Esophagus squamous epithelium (tissue), 4 donors: Measurements from ENCODE around the gene RHOBTB1.

Experiments used
- POLR2A ChIP-seq, 4 donors: fragments of 450-650 bp; IDR thresholded peaks; one replicate each; pipeline ENCODE4 v1.6.1; 2017; ENCODE audit warnings: antibody characterized with exemption in 4 of 4, mild to moderate bottlenecking in 4 of 4, moderate library complexity in 3 of 4
- TF ChIP-seq, protein P1 (sequence below), 6 experiments: fragments of 450-650 bp in 4 of 6; fragments of 200-600 bp in 2 of 6; sonication (generic) in 2 of 6; IDR thresholded peaks; one replicate each; pipeline ENCODE4 v1.5.1; 2016 to 2019; ENCODE audit warnings: antibody characterized with exemption in 6 of 6, mild to moderate bottlenecking in 4 of 6, moderate library complexity in 4 of 6

- TF ChIP-seq, protein P1, sequence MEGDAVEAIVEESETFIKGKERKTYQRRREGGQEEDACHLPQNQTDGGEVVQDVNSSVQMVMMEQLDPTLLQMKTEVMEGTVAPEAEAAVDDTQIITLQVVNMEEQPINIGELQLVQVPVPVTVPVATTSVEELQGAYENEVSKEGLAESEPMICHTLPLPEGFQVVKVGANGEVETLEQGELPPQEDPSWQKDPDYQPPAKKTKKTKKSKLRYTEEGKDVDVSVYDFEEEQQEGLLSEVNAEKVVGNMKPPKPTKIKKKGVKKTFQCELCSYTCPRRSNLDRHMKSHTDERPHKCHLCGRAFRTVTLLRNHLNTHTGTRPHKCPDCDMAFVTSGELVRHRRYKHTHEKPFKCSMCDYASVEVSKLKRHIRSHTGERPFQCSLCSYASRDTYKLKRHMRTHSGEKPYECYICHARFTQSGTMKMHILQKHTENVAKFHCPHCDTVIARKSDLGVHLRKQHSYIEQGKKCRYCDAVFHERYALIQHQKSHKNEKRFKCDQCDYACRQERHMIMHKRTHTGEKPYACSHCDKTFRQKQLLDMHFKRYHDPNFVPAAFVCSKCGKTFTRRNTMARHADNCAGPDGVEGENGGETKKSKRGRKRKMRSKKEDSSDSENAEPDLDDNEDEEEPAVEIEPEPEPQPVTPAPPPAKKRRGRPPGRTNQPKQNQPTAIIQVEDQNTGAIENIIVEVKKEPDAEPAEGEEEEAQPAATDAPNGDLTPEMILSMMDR (IDR thresholded peaks at IDR 0.05) = no peak
- no peak for TF ChIP-seq POLR2A (IDR thresholded peaks at IDR 0.05)
Observed at GRCh38 chr10:60856405-60856804, 87.6 kb downstream of the RHOBTB1 start.
